RWPE1 (cell line): ENCODE results near the gene VENTX.
"Not testable (repeated sequence)": the region's sequence is repeated elsewhere in the genome, so short reads cannot be mapped to it uniquely, and the experiment has no call there.

Experiments used
- CTCF ChIA-PET: fragments of 350-600 bp; sonication (Branson Sonifier 250); formaldehyde crosslinking; extraction: SDS; loops from one replicate; lab custom pipeline; 2021; lab: Yijun Ruan, JAX
- POLR2A ChIA-PET: fragments of 400-600 bp; formaldehyde crosslinking; extraction: SDS; loops from one replicate; lab custom pipeline; 2020; ENCODE audit warnings: antibody characterized with exemption; ENCODE audit not compliant: low non-redundant PET; lab: Yijun Ruan, JAX
- DNase-seq: peaks from one replicate; pipeline ENCODE4 v3.0.0; 2012; ENCODE audit warnings: low spot score
- H3K27ac ChIP-seq: fragments of 450-650 bp; 2 replicates; pipeline ENCODE4 v1.5.1; 2017
- CTCF ChIP-seq: fragments of 450-650 bp; conservative IDR thresholded peaks from 2 replicates; pipeline ENCODE4 v1.5.1; 2017; ENCODE audit warnings: low read depth, mild to moderate bottlenecking

The VENTX gene

GRCh38 chr10:133218891-133219290, 18.8 kb upstream of the VENTX start:
- CTCF ChIA-PET: no interaction called here
- no peak for TF ChIP-seq CTCF
- no peak overlapping the region for H3K27ac ChIP-seq
- DNase-seq: no peak
- POLR2A ChIA-PET: no interaction called here

- POLR2A ChIA-PET: no interaction called here
- CTCF ChIA-PET: no interaction called here
- TF ChIP-seq CTCF: no peak
- no peak overlapping the region for H3K27ac ChIP-seq
- no peak for DNase-seq
Observed at GRCh38 chr10:133219782-133220181, 17.9 kb upstream of the VENTX start.

DNA sequence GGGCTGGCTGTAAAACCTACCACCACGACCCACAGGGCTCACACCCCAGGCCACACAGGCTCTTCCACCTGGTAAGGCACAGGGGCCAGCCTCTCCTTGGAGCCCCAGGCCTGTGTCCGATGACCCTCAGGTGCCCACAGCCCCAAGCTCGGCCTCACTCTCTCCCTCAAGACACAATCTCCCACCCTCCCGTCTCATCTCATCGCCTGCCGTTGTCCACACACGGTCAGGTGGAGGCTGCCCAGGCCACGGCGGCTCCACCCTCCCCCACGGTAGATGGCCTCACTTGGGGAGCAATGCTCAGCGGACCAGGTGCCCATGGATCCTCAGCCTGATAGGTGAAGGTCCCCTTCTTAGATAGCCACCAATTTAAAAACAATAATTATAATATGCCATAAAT, 16.3 kb upstream of the VENTX start:
- ChIA-PET POLR2A (no interaction called here), CTCF (no interaction called here)
- DNase-seq: no peak
- TF ChIP-seq CTCF: no peak
- H3K27ac ChIP-seq: no peak overlapping the region

DNA sequence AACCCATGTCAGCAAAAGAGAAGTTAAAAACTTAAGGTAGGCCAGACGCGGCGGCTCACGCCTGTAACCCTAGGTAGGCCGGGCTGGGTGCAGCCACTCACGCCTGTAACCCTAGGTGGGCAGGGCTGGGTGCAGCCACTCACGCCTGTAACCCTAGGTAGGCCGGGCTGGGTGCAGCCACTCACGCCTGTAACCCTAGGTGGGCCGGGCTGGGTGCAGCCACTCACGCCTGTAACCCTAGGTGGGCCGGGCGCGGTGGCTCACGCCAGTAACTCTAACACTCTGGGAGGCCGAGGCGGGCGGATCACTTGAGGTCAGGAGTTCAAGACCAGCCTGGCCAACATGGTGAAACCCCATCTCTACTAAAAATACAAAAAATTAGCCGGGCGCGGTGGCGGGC, 15.9 kb upstream of the VENTX start:
- H3K27ac ChIP-seq, DNase-seq, POLR2A ChIA-PET, CTCF ChIA-PET: not testable (repeated sequence)

DNA sequence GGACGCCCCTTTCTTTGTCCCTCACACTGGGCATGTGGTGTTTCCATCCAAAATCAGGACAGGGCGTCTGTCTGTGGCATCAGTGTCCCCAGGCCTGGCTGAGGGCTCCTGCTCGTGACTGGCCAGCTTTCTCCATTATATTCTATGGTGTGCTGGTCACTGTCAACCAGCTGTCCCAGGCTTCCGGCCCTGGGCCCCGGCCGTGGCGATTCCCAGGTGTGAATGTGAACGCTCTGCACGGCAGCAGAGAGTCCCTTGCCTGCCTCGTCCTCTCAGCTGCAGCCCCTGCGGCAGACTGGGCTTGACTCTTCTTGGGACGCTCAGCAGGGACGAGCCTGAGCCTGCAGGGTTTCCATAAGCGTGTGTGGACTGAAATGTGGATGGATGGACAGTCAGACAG, 13.6 kb upstream of the VENTX start:
- ChIA-PET POLR2A (interaction anchor here (0.6 kb wide), 1 partner anchor 17 kb away, joined by 6 read pairs; no protein-coding TSS in a partner anchor), CTCF (interaction anchor here (4.5 kb wide), 1 partner anchor 80 kb away, joined by 29 read pairs; no protein-coding TSS in a partner anchor)
- no peak for TF ChIP-seq CTCF

DNA sequence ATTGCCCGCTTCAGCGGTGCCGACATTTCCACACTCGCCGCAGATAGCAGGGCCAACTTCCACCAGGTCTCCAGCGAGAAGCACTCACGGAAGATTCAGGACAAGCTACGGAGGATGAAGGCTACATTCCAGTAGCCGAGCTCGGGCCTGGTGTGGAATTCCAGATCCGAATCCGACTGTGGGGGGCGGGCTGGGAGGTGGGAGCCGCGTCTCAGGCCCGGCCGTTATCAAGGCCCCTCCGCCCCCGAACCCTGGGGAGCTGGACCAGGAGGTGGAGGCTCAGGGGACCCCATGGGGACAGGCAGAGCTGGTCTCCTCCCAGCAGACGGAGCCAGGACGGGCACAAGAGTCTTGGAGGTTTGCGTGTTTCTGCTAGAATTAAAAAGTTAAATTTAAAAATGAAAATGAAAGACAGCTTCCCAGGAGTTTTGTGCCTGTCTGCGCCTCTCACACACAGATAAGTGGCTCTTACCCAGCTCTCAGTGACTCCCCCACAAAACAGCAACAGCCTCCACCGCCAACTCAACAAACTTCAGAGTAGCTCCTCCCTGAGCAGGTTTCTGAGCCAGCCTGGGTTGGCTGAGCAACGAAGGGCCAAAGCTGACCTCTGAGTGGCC, 12.8 kb upstream of the VENTX start:
- no peak overlapping the region for H3K27ac ChIP-seq
- POLR2A ChIA-PET: interaction anchor here (0.6 kb wide), 1 partner anchor 16 kb away, joined by 6 read pairs; no protein-coding TSS in a partner anchor
- CTCF ChIA-PET: interaction anchor here (0.7 to 4.5 kb wide), 2 partner anchors 66 to 81 kb away, joined by 3 to 29 read pairs; no protein-coding TSS in a partner anchor
- DNase-seq: no peak
- TF ChIP-seq CTCF: no peak

More for the DNA sequence above, 13.6 kb upstream of the VENTX start:
- no peak overlapping the region for H3K27ac ChIP-seq
- DNase-seq: no peak

DNA sequence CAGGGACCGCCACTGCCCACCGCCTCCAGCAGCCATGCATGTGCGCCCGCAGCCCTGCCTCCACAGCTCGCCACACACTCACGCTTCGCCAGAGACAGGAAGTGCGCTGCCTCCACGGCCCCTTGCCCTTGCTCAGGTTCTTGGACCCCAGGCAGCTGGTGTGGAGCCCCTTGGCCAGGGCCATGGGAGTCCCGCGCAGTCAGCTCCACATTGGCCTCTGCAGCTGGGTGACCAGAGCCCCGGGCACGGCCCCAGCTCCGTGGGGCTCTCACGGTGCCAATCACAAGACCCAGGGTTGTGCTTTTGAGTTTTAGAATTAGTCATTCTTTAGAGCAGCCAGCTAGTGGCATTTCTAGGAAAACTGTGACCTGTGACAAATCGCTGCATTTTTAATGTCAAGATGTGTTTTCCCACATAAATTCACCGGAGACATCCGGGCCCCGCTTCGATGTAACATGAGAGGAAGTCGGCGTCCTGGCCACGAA, 11.9 kb upstream of the VENTX start:
- ChIA-PET CTCF (interaction anchor here (0.6 to 4.5 kb wide), 6 partner anchors 18 to 334 kb away, joined by 3 to 29 read pairs (median 4); no protein-coding TSS in a partner anchor), POLR2A (no interaction called here)
- H3K27ac ChIP-seq: no peak overlapping the region
- no peak for DNase-seq
- TF ChIP-seq CTCF: no peak
